ENCODE results near the gene OLA1.

The OLA1 gene

DNA sequence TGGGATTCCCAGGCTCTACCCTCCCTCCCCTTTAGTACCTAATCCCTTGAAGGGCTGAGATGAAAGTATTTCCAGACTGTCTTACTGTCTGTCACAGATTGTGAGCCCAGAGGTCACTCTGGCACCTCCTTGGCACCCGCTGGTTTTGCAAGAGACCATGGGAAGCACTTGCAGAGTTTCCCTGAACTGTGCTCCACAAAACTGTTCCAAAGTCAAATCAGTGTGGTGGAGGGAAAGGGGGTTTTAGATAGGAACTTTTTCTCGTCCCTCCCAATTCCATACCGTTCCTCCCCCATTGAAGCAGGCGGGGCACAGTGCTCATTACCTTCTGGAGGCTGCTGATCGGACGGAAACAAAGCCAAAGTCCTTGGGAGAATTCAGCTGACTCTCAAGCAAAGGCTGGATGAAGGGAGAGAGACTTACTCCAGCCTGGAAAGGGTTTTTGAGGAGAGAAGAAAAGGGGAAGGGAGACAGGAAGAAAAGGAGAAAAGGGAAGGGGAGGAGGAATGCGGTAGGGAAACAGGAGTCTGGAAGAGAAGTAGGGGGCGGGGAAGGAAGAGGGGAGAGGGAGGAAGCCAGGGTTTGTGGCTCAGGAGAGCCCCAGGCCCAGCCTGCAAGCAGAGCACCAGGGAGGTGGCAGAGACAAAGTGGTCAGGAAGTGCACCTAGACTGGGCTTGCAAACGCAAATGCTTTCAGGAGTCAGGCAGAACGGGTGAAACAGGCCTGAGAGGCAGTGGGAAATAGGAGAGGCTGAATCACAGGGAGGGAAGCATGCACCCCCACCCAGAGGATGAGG is 194.8 kb downstream of the OLA1 start:
- no peak for DNase-seq
- Histone ChIP-seq H3K27me3 (replicated peaks in 2 of 5; ENCODE audit: control insufficient read depth in 4 of 5, insufficient read depth in 5 of 5, low read length in 4 of 5) (no peaks in the 10 kb centered on the region), H3K4me1 (ENCODE audit: control extremely low read depth in 1 of 4, control insufficient read depth in 4 of 4, insufficient read depth in 4 of 4, low read length in 3 of 4) (peaks cover 0 to 4% (median 0%) of the 10 kb centered on the region in 4 experiments), H3K9me3 (ENCODE audit: control extremely low read depth in 1 of 5, control insufficient read depth in 4 of 5, insufficient read depth in 2 of 5, low read depth in 1 of 5, low read length in 4 of 5) (peaks cover 0 to 3% (median under 1%) of the 10 kb centered on the region in 5 experiments), H3K27ac (ENCODE audit: insufficient read depth in 1 of 2, low read depth in 1 of 2, low read length in 2 of 2, poor library complexity in 1 of 2, severe bottlenecking in 2 of 2) (no peak overlapping the region), H3K4me3 (ENCODE audit: control insufficient read depth in 1 of 7, extremely low read depth in 1 of 7, insufficient read depth in 4 of 7, low read depth in 2 of 7, low read length in 6 of 7) (no peak overlapping the region), H3K36me3 (ENCODE audit: control insufficient read depth in 4 of 4, insufficient read depth in 4 of 4, low read length in 3 of 4) (no peaks in the 10 kb centered on the region)
- ChIA-PET CTCF (interaction anchor here (1.6 to 1.8 kb wide), 2 partner anchors 13 to 17 kb away, joined by 3 to 7 read pairs; no protein-coding TSS in a partner anchor), POLR2A (no interaction called here)
- 66% methylated on average over 7 of the region's 10 CpGs for WGBS (ENCODE audit: insufficient coverage)

DNA sequence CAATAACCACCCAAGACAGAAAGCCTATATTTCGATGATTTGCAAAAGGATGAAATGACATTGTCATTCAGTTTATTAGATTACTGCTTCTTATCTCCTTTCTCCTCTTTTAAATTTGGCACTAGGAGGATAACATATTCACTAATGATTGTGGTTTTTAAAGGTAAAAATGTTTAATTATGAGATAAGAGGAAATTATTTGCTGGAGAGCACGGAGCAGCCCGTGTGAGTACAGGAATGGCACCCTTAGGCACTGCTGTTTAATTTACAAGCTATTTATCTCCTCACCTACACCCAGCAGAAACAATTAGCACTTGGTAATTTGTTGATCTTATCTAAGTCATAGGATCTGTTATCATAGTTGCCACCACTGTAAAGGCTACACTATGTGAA is 195.8 kb downstream of the OLA1 start:
- no peak for DNase-seq
- CTCF ChIA-PET: interaction anchor here (1.0 to 1.6 kb wide), 2 partner anchors 12 to 16 kb away, joined by 3 to 7 read pairs; no protein-coding TSS in a partner anchor

DNA sequence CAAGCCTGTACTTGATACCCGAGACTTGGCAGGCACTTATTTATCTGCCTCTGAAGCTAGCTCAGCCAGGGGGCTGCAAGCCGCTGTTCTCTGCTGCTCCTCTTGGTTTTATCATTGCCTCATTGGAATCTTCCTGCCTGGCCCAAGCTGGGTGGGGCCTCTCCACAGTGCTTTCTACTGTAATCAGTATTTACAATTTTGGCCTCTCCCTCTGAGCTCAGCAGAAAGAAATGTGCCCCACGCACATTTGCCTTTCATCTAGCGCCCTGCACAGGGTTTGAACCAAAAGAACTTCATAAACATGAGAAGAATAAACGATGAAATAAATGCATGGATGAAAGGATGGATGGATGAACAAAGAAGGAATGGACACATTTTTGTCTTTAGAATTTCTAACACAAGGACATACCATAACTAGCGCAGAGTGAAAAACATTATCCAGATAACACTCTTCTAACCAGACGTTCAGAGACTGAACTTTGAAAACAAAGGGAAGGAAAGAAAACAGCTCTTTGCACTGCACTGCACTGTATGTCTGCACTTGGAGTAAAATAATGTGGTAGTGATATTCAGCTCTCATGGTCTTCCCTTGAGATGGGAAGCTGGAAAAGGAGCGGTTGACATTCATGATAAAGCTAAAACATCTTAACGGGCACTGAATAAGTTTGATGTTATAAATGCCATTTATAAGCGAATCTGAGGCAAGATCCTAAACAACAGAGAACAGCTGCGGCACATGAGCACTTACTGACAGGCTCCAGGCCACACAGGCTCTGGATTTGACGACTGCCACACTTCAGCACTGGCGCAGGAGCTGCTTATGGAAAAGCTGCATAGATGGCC is 196.4 kb downstream of the OLA1 start:
- ChIA-PET CTCF (interaction anchor here (0.6 to 1.6 kb wide), 5 partner anchors 11 to 1036 kb away, joined by 3 to 7 read pairs (median 3); partner anchors contain the start of gene SP3), POLR2A (no interaction called here)
- peak in 2 of 3 donors; percentile 19 to 50 for DNase-seq
- H3K9me3 ChIP-seq (ENCODE audit: control extremely low read depth in 1 of 5, control insufficient read depth in 4 of 5, insufficient read depth in 2 of 5, low read depth in 1 of 5, low read length in 4 of 5): no peaks in the 10 kb centered on the region
- WGBS (ENCODE audit: insufficient coverage): 96% methylated on average over 10 of the region's 13 CpGs
- H3K27ac ChIP-seq (ENCODE audit: insufficient read depth in 1 of 2, low read depth in 1 of 2, low read length in 2 of 2, poor library complexity in 1 of 2, severe bottlenecking in 2 of 2): no peak overlapping the region
- no peaks in the 10 kb centered on the region for H3K36me3 ChIP-seq (ENCODE audit: control insufficient read depth in 4 of 4, insufficient read depth in 4 of 4, low read length in 3 of 4)
- H3K27me3 ChIP-seq (replicated peaks in 2 of 5; ENCODE audit: control insufficient read depth in 4 of 5, insufficient read depth in 5 of 5, low read length in 4 of 5): no peaks in the 10 kb centered on the region
- peaks cover 0 to 16% (median 5%) of the 10 kb centered on the region in 4 experiments for H3K4me1 ChIP-seq (ENCODE audit: control extremely low read depth in 1 of 4, control insufficient read depth in 4 of 4, insufficient read depth in 4 of 4, low read length in 3 of 4)
- H3K4me3 ChIP-seq (ENCODE audit: control insufficient read depth in 1 of 7, extremely low read depth in 1 of 7, insufficient read depth in 4 of 7, low read depth in 2 of 7, low read length in 6 of 7): no peak overlapping the region

More for the DNA sequence above, 195.8 kb downstream of the OLA1 start:
- no peak overlapping the region for H3K27ac ChIP-seq (ENCODE audit: insufficient read depth in 1 of 2, low read depth in 1 of 2, low read length in 2 of 2, poor library complexity in 1 of 2, severe bottlenecking in 2 of 2)
- H3K4me1 ChIP-seq (ENCODE audit: control extremely low read depth in 1 of 4, control insufficient read depth in 4 of 4, insufficient read depth in 4 of 4, low read length in 3 of 4): peaks cover 0 to 11% (median 4%) of the 10 kb centered on the region in 4 experiments
- WGBS (ENCODE audit: insufficient coverage): no CpG with 5 or more reads among the region's 3 CpGs
- POLR2A ChIA-PET: no interaction called here
- H3K36me3 ChIP-seq (ENCODE audit: control insufficient read depth in 4 of 4, insufficient read depth in 4 of 4, low read length in 3 of 4): no peaks in the 10 kb centered on the region
- no peaks in the 10 kb centered on the region for H3K9me3 ChIP-seq (ENCODE audit: control extremely low read depth in 1 of 5, control insufficient read depth in 4 of 5, insufficient read depth in 2 of 5, low read depth in 1 of 5, low read length in 4 of 5)
- no peak overlapping the region for H3K4me3 ChIP-seq (ENCODE audit: control insufficient read depth in 1 of 7, extremely low read depth in 1 of 7, insufficient read depth in 4 of 7, low read depth in 2 of 7, low read length in 6 of 7)
- no peaks in the 10 kb centered on the region for H3K27me3 ChIP-seq (replicated peaks in 2 of 5; ENCODE audit: control insufficient read depth in 4 of 5, insufficient read depth in 5 of 5, low read length in 4 of 5)

DNA sequence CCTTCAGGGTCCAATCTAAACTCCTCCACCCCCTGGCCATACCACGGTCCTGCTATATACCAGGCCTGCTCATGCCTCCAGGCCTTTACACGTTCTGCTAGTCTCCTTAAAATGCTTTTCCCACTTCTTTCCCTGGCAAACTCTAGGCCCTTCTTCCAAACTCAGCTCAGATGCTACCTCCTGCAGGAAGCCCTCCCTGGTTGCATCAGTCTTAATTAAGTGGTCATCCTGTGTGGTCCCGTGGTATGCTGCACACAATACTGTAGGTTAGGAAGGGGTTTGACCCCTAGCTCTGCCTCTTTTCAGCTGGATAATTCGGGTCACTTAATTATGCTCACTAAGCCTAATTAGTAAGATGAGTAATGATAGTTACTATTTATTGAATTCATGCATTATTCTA is 197.3 kb downstream of the OLA1 start:
- ChIA-PET CTCF (interaction anchor here (0.6 to 1.2 kb wide), 4 partner anchors 27 to 1037 kb away, joined by 3 read pairs; partner anchors contain the start of gene SP3), POLR2A (no interaction called here)
- no peak overlapping the region for H3K27ac ChIP-seq (ENCODE audit: insufficient read depth in 1 of 2, low read depth in 1 of 2, low read length in 2 of 2, poor library complexity in 1 of 2, severe bottlenecking in 2 of 2)
- no peaks in the 10 kb centered on the region for H3K36me3 ChIP-seq (ENCODE audit: control insufficient read depth in 4 of 4, insufficient read depth in 4 of 4, low read length in 3 of 4)
- H3K9me3 ChIP-seq (ENCODE audit: control extremely low read depth in 1 of 5, control insufficient read depth in 4 of 5, insufficient read depth in 2 of 5, low read depth in 1 of 5, low read length in 4 of 5): no peaks in the 10 kb centered on the region
- no peak for DNase-seq
- H3K4me3 ChIP-seq (ENCODE audit: control insufficient read depth in 1 of 7, extremely low read depth in 1 of 7, insufficient read depth in 4 of 7, low read depth in 2 of 7, low read length in 6 of 7): no peak overlapping the region
- H3K27me3 ChIP-seq (replicated peaks in 2 of 5; ENCODE audit: control insufficient read depth in 4 of 5, insufficient read depth in 5 of 5, low read length in 4 of 5): no peaks in the 10 kb centered on the region
- H3K4me1 ChIP-seq (ENCODE audit: control extremely low read depth in 1 of 4, control insufficient read depth in 4 of 4, insufficient read depth in 4 of 4, low read length in 3 of 4): peaks cover 0 to 16% (median 5%) of the 10 kb centered on the region in 4 experiments
- WGBS (ENCODE audit: insufficient coverage): 100% methylated on average over 2 of the region's 4 CpGs

DNA sequence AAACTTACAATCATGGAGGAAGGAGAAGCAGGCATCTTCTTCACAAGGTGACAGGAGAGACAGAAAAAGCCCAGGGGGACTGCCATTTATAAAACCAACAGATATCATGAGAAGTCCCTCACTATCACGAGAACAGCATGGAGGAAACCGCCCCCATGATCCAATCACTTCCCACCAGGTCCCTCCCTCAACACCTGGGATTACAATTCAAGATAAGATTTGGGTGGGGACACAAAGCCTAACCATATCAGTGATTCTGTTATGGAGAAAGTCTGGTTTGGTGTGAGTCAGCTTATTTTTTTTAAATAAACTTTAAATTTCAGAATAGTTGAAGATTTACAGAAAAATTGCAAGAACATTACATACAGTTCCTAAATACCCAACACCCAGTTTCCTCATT is 198.4 kb downstream of the OLA1 start:
- Histone ChIP-seq H3K36me3 (ENCODE audit: control insufficient read depth in 4 of 4, insufficient read depth in 4 of 4, low read length in 3 of 4) (no peaks in the 10 kb centered on the region), H3K27ac (ENCODE audit: insufficient read depth in 1 of 2, low read depth in 1 of 2, low read length in 2 of 2, poor library complexity in 1 of 2, severe bottlenecking in 2 of 2) (no peak overlapping the region), H3K4me3 (ENCODE audit: control insufficient read depth in 1 of 7, extremely low read depth in 1 of 7, insufficient read depth in 4 of 7, low read depth in 2 of 7, low read length in 6 of 7) (no peak overlapping the region), H3K9me3 (ENCODE audit: control extremely low read depth in 1 of 5, control insufficient read depth in 4 of 5, insufficient read depth in 2 of 5, low read depth in 1 of 5, low read length in 4 of 5) (no peaks in the 10 kb centered on the region), H3K4me1 (ENCODE audit: control extremely low read depth in 1 of 4, control insufficient read depth in 4 of 4, insufficient read depth in 4 of 4, low read length in 3 of 4) (peaks cover 0 to 16% (median 5%) of the 10 kb centered on the region in 4 experiments), H3K27me3 (replicated peaks in 2 of 5; ENCODE audit: control insufficient read depth in 4 of 5, insufficient read depth in 5 of 5, low read length in 4 of 5) (no peaks in the 10 kb centered on the region)
- ChIA-PET CTCF (interaction anchor here (1.2 kb wide), 1 partner anchor 28 kb away, joined by 3 read pairs; no protein-coding TSS in a partner anchor), POLR2A (no interaction called here)
- WGBS (ENCODE audit: insufficient coverage): no CpG with 5 or more reads among the region's 2 CpGs
- DNase-seq: no peak

DNA sequence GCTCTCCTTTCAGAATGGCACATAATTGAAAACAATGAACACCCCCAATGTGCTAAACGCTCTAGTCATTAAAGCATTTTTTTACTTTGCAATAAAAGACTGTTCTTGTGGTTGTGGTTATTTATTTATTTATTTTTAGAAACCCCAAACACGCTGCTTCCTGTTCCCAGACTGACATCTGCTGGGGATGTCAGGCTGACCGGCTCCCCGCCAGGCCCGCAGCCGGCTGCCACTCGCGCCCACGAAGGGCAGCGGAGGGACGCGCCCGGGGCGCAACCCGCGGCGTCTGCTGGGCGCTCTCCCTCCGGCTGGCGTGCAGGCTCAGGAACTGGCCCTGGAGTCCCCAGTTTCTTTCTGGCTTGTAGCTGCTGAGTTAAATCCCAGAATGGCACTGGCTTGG is 200.1 kb downstream of the OLA1 start:
- Histone ChIP-seq H3K4me1 (ENCODE audit: control extremely low read depth in 1 of 4, control insufficient read depth in 4 of 4, insufficient read depth in 4 of 4, low read length in 3 of 4) (peaks cover 0 to 12% (median 5%) of the 10 kb centered on the region in 4 experiments), H3K27ac (ENCODE audit: insufficient read depth in 1 of 2, low read depth in 1 of 2, low read length in 2 of 2, poor library complexity in 1 of 2, severe bottlenecking in 2 of 2) (no peak overlapping the region), H3K27me3 (replicated peaks in 2 of 5; ENCODE audit: control insufficient read depth in 4 of 5, insufficient read depth in 5 of 5, low read length in 4 of 5) (no peaks in the 10 kb centered on the region), H3K4me3 (ENCODE audit: control insufficient read depth in 1 of 7, extremely low read depth in 1 of 7, insufficient read depth in 4 of 7, low read depth in 2 of 7, low read length in 6 of 7) (no peak overlapping the region), H3K36me3 (ENCODE audit: control insufficient read depth in 4 of 4, insufficient read depth in 4 of 4, low read length in 3 of 4) (no peaks in the 10 kb centered on the region), H3K9me3 (ENCODE audit: control extremely low read depth in 1 of 5, control insufficient read depth in 4 of 5, insufficient read depth in 2 of 5, low read depth in 1 of 5, low read length in 4 of 5) (no peaks in the 10 kb centered on the region)
- POLR2A ChIA-PET: no interaction called here
- WGBS (ENCODE audit: insufficient coverage): 83% methylated on average over 18 of the region's 20 CpGs
- DNase-seq: peak; percentile 9 to 76 (median 69)
- CTCF ChIA-PET: interaction anchor here (1.6 kb wide), 1 partner anchor 9 kb away, joined by 5 read pairs; no protein-coding TSS in a partner anchor

All from common myeloid progenitor, CD34-positive (primary cell).